Left ventricle myocardium inferior (tissue), 1 donor: ENCODE data around the gene GEMIN5. TPM values are rescaled to one million over a fixed set of nuclear protein-coding genes. Genes with fewer than 3 reads are reported as not detected.

Experiments
- DNase-seq: peaks from one replicate; pipeline ENCODE4 v3.0.0-alpha.2; 2020
- H3K27ac ChIP-seq: fragments of 200-600 bp; replicated peaks from 2 replicates; pipeline ENCODE4 v1.8.0; 2021
- H3K27me3 ChIP-seq: fragments of 200-600 bp; 2 replicates; pipeline ENCODE4 v1.8.0; 2021; ENCODE audit warnings: low read depth
- H3K36me3 ChIP-seq: fragments of 200-600 bp; 2 replicates; pipeline ENCODE4 v1.8.0; 2021
- H3K4me1 ChIP-seq: fragments of 200-600 bp; 2 replicates; pipeline ENCODE4 v1.8.0; 2021
- H3K4me3 ChIP-seq: fragments of 200-600 bp; 2 replicates; pipeline ENCODE4 v1.8.0; 2021; ENCODE audit warnings: mild to moderate bottlenecking, moderate library complexity
- H3K9me3 ChIP-seq: fragments of 200-600 bp; replicated peaks from 2 replicates; pipeline ENCODE4 v1.8.0; 2021
- intact Hi-C: fragments of 100-400 bp; cut with micrococcal nuclease; formaldehyde crosslinking; loops from one replicate; pipeline ENCODE4 v1.11.0; 2022
- total RNA-seq: library from RNA; stranded (reverse); fragmentation: NEBNext Ultra II Directional; extraction: Animal tissue kit (Norgen Biotek cat#: 25700); gene quantifications from one replicate; pipeline ENCODE4 v1.2.1, GENCODE V29; 2021
- TF ChIP-seq, protein P1 (sequence below): fragments of 200-600 bp; IDR thresholded peaks from 2 replicates; pipeline ENCODE4 v1.8.0; 2021; ENCODE audit warnings: antibody characterized with exemption, mild to moderate bottlenecking, borderline replicate concordance
- donor health status: DM: no; HTN: yes; CAD: no; lungs with severe emphysema.

GEMIN5 gene
- total RNA-seq, 1 donor from 2014 or later: 14.0 TPM

- H3K36me3 ChIP-seq: peaks cover 98% of the 10 kb centered on the region
Observed at GRCh38 chr5:154893381-154893780, 44.6 kb downstream of the GEMIN5 start.

GRCh38 chr5:154892369-154892771 is 45.6 kb downstream of the GEMIN5 start:
- no peak overlapping the region for H3K4me3 ChIP-seq
- TF ChIP-seq, protein P1, sequence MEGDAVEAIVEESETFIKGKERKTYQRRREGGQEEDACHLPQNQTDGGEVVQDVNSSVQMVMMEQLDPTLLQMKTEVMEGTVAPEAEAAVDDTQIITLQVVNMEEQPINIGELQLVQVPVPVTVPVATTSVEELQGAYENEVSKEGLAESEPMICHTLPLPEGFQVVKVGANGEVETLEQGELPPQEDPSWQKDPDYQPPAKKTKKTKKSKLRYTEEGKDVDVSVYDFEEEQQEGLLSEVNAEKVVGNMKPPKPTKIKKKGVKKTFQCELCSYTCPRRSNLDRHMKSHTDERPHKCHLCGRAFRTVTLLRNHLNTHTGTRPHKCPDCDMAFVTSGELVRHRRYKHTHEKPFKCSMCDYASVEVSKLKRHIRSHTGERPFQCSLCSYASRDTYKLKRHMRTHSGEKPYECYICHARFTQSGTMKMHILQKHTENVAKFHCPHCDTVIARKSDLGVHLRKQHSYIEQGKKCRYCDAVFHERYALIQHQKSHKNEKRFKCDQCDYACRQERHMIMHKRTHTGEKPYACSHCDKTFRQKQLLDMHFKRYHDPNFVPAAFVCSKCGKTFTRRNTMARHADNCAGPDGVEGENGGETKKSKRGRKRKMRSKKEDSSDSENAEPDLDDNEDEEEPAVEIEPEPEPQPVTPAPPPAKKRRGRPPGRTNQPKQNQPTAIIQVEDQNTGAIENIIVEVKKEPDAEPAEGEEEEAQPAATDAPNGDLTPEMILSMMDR: no peak
- H3K27ac ChIP-seq: peak overlapping the region; percentile 50
- peaks cover 4% of the 10 kb centered on the region for H3K9me3 ChIP-seq
- peaks cover 98% of the 10 kb centered on the region for H3K36me3 ChIP-seq
- no peaks in the 10 kb centered on the region for H3K4me1 ChIP-seq
- DNase-seq: peak; percentile 24
- H3K27me3 ChIP-seq: no peaks in the 10 kb centered on the region
- intact Hi-C loops: no loop called here

More at GRCh38 chr5:154893381-154893780, 44.6 kb downstream of the GEMIN5 start:
- TF ChIP-seq, protein P1: no peak
- Histone ChIP-seq H3K9me3 (no peaks in the 10 kb centered on the region), H3K4me3 (no peak overlapping the region), H3K4me1 (peaks cover 5% of the 10 kb centered on the region), H3K27me3 (no peaks in the 10 kb centered on the region), H3K27ac (no peak overlapping the region)
- no peak for DNase-seq
- intact Hi-C loops: no loop called here

- no peak overlapping the region for H3K4me3 ChIP-seq
- no peaks in the 10 kb centered on the region for H3K27me3 ChIP-seq
- no peak overlapping the region for H3K27ac ChIP-seq
- TF ChIP-seq, protein P1: no peak
- peaks cover 36% of the 10 kb centered on the region for H3K9me3 ChIP-seq
- H3K4me1 ChIP-seq: peaks cover 5% of the 10 kb centered on the region
- intact Hi-C loops: no loop called here
- DNase-seq: no peak
- peaks cover 62% of the 10 kb centered on the region for H3K36me3 ChIP-seq
Observed at GRCh38 chr5:154885439-154885838, 52.6 kb downstream of the GEMIN5 start.

DNA sequence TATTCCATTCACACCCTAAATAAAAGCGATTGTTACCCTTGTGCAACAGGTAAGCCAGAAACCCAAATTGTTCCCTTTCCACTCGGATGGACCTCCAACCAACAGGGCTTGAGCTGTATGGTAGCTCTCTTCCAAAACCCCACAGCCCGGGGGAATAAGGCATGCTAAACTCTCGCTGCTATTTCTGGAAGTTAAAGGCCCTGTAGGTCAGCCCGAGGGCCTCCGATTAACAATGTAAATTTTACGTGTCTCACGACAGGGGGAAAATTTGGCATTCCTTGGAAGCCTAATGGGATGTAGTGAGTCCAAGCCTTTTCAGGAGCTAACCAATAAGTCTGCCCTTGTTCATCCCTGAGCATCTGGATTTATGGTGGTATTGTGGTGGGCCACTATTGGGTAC is 53.6 kb downstream of the GEMIN5 start:
- H3K4me3 ChIP-seq: no peak overlapping the region
- no peaks in the 10 kb centered on the region for H3K27me3 ChIP-seq
- no peak for DNase-seq
- H3K9me3 ChIP-seq: peaks cover 40% of the 10 kb centered on the region
- TF ChIP-seq, protein P1: no peak
- no peak overlapping the region for H3K27ac ChIP-seq
- peaks cover 5% of the 10 kb centered on the region for H3K4me1 ChIP-seq
- intact Hi-C loops: no loop called here
- H3K36me3 ChIP-seq: peaks cover 54% of the 10 kb centered on the region

- intact Hi-C loops: no loop called here
- Histone ChIP-seq H3K27ac (peak overlapping the region; percentile 80), H3K4me3 (no peak overlapping the region), H3K9me3 (peaks cover 52% of the 10 kb centered on the region), H3K4me1 (peaks cover 5% of the 10 kb centered on the region), H3K36me3 (peaks cover 45% of the 10 kb centered on the region), H3K27me3 (no peaks in the 10 kb centered on the region)
- no peak for DNase-seq
- TF ChIP-seq, protein P1: no peak
Observed at GRCh38 chr5:154881986-154882385, 56.0 kb downstream of the GEMIN5 start.
